Endometrium (tissue), 2 donors: ENCODE measurements around the gene KIF17.
"Not testable (repeated sequence)": the region's sequence is repeated elsewhere in the genome, so short reads cannot be mapped to it uniquely, and the experiment has no call there.

Experiments used
- FAIRE-seq: peaks from 2 replicates; lab custom pipeline; 2012; peaks lifted over from hg19 to GRCh38; lab: Jason Lieb, UNC
- donor health status: control.
- donor health status: control.

The KIF17 gene

GRCh38 chr1:20686883-20687725 is 30.7 kb downstream of the KIF17 start:
- no peak for FAIRE-seq

GRCh38 chr1:20685741-20686140 is 32.1 kb downstream of the KIF17 start:
- FAIRE-seq = no peak

- no peak for FAIRE-seq
Observed at GRCh38 chr1:20685099-20685662, 32.6 kb downstream of the KIF17 start.

- no peak for FAIRE-seq
Observed at GRCh38 chr1:20684651-20685050, 33.2 kb downstream of the KIF17 start.

- FAIRE-seq = no peak
Observed at GRCh38 chr1:20684050-20684620, 33.7 kb downstream of the KIF17 start.

- no peak for FAIRE-seq
Observed at GRCh38 chr1:20683614-20684013, 34.2 kb downstream of the KIF17 start.

- FAIRE-seq = no peak
Observed at GRCh38 chr1:20682571-20683236, 35.1 kb downstream of the KIF17 start.

GRCh38 chr1:20681999-20682398 is 35.8 kb downstream of the KIF17 start:
- no peak for FAIRE-seq

GRCh38 chr1:20680269-20680668 is 37.5 kb downstream of the KIF17 start:
- FAIRE-seq = no peak

GRCh38 chr1:20678599-20678998 is 39.2 kb downstream of the KIF17 start:
- FAIRE-seq = no peak

GRCh38 chr1:20673626-20674025 is 44.2 kb downstream of the KIF17 start:
- not testable (repeated sequence) for FAIRE-seq

- FAIRE-seq = no peak
Observed at GRCh38 chr1:20672265-20672632, 45.6 kb downstream of the KIF17 start.

GRCh38 chr1:20670936-20671335 is 46.9 kb downstream of the KIF17 start:
- no peak for FAIRE-seq

GRCh38 chr1:20668581-20668980 is 49.2 kb downstream of the KIF17 start:
- FAIRE-seq = no peak

GRCh38 chr1:20666804-20667203 is 51.0 kb downstream of the KIF17 start:
- no peak for FAIRE-seq

GRCh38 chr1:20666146-20666545 is 51.7 kb downstream of the KIF17 start:
- FAIRE-seq = no peak

GRCh38 chr1:20665726-20666125 is 52.1 kb downstream of the KIF17 start:
- FAIRE-seq = no peak

GRCh38 chr1:20663969-20664715 is 53.7 kb downstream of the KIF17 start:
- no peak for FAIRE-seq

- no peak for FAIRE-seq
Observed at GRCh38 chr1:20663365-20663764, 54.4 kb downstream of the KIF17 start.

- FAIRE-seq = no peak
Observed at GRCh38 chr1:20662110-20662475, 55.7 kb downstream of the KIF17 start.

GRCh38 chr1:20661207-20662109 is 56.3 kb downstream of the KIF17 start, which contains the start of gene DDOST:
Gene DDOST, minus strand, starts transcription at chr1:20661369. Its CDS starts 19 bp downstream, at chr1:20661350.
- peak; percentile 99 for FAIRE-seq
